GM12875 (cell line): ENCODE measurements around the gene SCYL3.

Source experiments
- H3K4me3 ChIP-seq: one replicate; pipeline ENCODE4 v1.5.1; 2011; ENCODE audit warnings: low read depth, low read length, control low read depth
- TF ChIP-seq, protein P1 (sequence below): IDR thresholded peaks from 2 replicates; pipeline ENCODE4 v1.5.1; 2011; ENCODE audit warnings: low read depth, mild to moderate bottlenecking, control low read depth, inconsistent platforms, low read length, moderate library complexity, borderline replicate concordance; ENCODE audit not compliant: insufficient read depth

SCYL3 gene

DNA sequence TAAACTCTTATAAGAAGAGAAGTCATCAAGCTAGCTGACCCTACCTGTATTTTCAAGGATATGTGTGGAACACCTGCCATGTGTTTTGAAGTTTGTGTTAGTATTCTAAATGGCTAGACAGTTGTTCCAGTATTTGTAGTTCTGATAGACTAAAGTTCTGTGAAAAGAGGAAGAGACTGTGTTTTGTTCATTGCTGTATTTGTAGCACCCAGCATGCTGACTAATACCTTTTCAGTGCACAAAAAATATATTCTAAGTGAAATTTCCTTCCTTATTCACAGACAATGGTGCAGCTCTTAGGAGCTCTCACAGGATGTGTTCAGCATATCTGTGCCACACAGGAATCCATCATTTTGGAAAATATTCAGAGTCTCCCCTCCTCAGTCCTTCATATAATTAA is 90.8 kb downstream of the SCYL3 start:
- H3K4me3 ChIP-seq: no peak overlapping the region

More for the DNA sequence above, 90.8 kb downstream of the SCYL3 start:
- TF ChIP-seq, protein P1, sequence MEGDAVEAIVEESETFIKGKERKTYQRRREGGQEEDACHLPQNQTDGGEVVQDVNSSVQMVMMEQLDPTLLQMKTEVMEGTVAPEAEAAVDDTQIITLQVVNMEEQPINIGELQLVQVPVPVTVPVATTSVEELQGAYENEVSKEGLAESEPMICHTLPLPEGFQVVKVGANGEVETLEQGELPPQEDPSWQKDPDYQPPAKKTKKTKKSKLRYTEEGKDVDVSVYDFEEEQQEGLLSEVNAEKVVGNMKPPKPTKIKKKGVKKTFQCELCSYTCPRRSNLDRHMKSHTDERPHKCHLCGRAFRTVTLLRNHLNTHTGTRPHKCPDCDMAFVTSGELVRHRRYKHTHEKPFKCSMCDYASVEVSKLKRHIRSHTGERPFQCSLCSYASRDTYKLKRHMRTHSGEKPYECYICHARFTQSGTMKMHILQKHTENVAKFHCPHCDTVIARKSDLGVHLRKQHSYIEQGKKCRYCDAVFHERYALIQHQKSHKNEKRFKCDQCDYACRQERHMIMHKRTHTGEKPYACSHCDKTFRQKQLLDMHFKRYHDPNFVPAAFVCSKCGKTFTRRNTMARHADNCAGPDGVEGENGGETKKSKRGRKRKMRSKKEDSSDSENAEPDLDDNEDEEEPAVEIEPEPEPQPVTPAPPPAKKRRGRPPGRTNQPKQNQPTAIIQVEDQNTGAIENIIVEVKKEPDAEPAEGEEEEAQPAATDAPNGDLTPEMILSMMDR: no peak
